Measurements from ENCODE around the gene FKBP2.

FKBP2 gene

GRCh38 chr11:64246871-64247728, 6.2 kb downstream of the FKBP2 start, which contains the start of gene PPP1R14B:
Gene PPP1R14B, minus strand, starts transcription at chr11:64246943. Its CDS starts 270 bp downstream, at chr11:64246673.
- peak within 1 kb of the TSS; percentile 66 for H3K4me3 ChIP-seq (ENCODE audit: low read depth, low read length)
- TF ChIP-seq CTCF (IDR thresholded peaks at IDR 0.05; ENCODE audit: borderline replicate concordance, insufficient read depth, low read depth, low read length), result no peak

GRCh38 chr11:64247729-64248531, 7.0 kb downstream of the FKBP2 start:
- no peak for TF ChIP-seq CTCF (IDR thresholded peaks at IDR 0.05; ENCODE audit: borderline replicate concordance, insufficient read depth, low read depth, low read length)
- peak overlapping the region; percentile 58 for H3K4me3 ChIP-seq (ENCODE audit: low read depth, low read length)

- no peak overlapping the region for H3K4me3 ChIP-seq (ENCODE audit: low read depth, low read length)
- TF ChIP-seq CTCF (IDR thresholded peaks at IDR 0.05; ENCODE audit: borderline replicate concordance, insufficient read depth, low read depth, low read length), result no peak
Measured at GRCh38 chr11:64248578-64248977, 7.7 kb downstream of the FKBP2 start.

GRCh38 chr11:64249038-64249437, 8.1 kb downstream of the FKBP2 start:
- TF ChIP-seq CTCF (IDR thresholded peaks at IDR 0.05; ENCODE audit: borderline replicate concordance, insufficient read depth, low read depth, low read length), result no peak
- H3K4me3 ChIP-seq (ENCODE audit: low read depth, low read length), result no peak overlapping the region

GRCh38 chr11:64249563-64250414, 8.9 kb downstream of the FKBP2 start:
- H3K4me3 ChIP-seq (ENCODE audit: low read depth, low read length), result no peak overlapping the region
- no peak for TF ChIP-seq CTCF (IDR thresholded peaks at IDR 0.05; ENCODE audit: borderline replicate concordance, insufficient read depth, low read depth, low read length)

GRCh38 chr11:64250415-64251015, 9.6 kb downstream of the FKBP2 start:
- H3K4me3 ChIP-seq (ENCODE audit: low read depth, low read length), result peak overlapping the region; percentile 42
- no peak for TF ChIP-seq CTCF (IDR thresholded peaks at IDR 0.05; ENCODE audit: borderline replicate concordance, insufficient read depth, low read depth, low read length)
